ENCODE results near the gene NISCH. TPM values are rescaled to one million over a fixed set of nuclear protein-coding genes. Genes with fewer than 3 reads are reported as not detected.

NISCH gene
- total RNA-seq, 1 experiment from 2014 or later: 104 TPM

DNA sequence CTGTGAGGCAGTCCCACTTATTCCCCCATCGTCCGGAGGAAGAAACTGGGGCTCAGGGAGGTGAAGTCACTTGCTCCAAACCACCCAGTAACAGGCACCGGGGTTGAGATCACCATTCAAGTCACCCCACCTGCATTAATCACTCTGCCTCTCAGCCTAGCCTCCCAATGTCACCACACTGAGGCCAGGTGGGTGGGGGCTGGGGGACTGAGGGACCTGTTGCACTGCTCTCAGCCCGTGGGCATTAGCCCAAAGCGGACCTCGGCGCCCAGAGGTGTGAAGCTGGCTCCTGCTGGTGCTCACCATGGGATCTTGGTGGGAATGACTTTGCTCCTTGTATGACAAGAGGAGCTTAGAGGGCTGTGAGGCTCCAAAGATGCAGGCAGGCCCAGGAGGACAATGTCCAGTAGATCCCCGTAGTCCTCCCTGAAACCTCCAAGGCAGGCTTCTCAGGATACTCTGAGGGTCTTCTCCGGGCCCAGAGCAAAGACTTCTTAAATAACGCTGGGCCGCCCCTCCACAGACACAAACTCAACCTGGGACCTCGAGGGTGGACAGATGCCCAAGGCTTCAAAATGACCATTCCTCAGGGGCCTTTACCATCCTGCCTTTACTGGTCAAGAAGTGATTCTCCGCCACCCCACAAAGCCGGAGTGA lies 76.6 kb downstream of the NISCH start:
- Mint-ChIP-seq H3K4me3 (peak overlapping the region; percentile 77 to 86), H3K4me1 (peaks cover 24 to 25% of the 10 kb centered on the region in 2 experiments), H3K27ac (peak overlapping the region in 1 of 3 experiments; percentile 39; a peak in 1 of 7 replicates), H3K36me3 (ENCODE audit: insufficient read depth in 1 of 3, low read depth in 3 of 3) (peaks cover 15 to 34% (median 32%) of the 10 kb centered on the region in 3 experiments; a peak in 6 of 7 replicates), H3K27me3 (ENCODE audit: low read depth) (no peaks in the 10 kb centered on the region), H3K9me3 (no peaks in the 10 kb centered on the region)
- H3K27me3 ChIP-seq (ENCODE audit: insufficient read depth, low read length): no peaks in the 10 kb centered on the region
- H4K91ac ChIP-seq (ENCODE audit: insufficient read length, low read depth, low read length): no peak overlapping the region
- no CpG with 5 or more reads among the region's 14 CpGs for WGBS (ENCODE audit: extremely low coverage, insufficient read length, low lambda C conversion rate)
- TF ChIP-seq, protein P1, sequence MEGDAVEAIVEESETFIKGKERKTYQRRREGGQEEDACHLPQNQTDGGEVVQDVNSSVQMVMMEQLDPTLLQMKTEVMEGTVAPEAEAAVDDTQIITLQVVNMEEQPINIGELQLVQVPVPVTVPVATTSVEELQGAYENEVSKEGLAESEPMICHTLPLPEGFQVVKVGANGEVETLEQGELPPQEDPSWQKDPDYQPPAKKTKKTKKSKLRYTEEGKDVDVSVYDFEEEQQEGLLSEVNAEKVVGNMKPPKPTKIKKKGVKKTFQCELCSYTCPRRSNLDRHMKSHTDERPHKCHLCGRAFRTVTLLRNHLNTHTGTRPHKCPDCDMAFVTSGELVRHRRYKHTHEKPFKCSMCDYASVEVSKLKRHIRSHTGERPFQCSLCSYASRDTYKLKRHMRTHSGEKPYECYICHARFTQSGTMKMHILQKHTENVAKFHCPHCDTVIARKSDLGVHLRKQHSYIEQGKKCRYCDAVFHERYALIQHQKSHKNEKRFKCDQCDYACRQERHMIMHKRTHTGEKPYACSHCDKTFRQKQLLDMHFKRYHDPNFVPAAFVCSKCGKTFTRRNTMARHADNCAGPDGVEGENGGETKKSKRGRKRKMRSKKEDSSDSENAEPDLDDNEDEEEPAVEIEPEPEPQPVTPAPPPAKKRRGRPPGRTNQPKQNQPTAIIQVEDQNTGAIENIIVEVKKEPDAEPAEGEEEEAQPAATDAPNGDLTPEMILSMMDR (conservative IDR thresholded peaks at IDR 0.05): no peak
- no peak overlapping the region for H3K4ac ChIP-seq (ENCODE audit: low read depth, low read length)
- no peak for DNase-seq
- no peak overlapping the region for H2BK20ac ChIP-seq (ENCODE audit: low read depth, low read length, poor library complexity, severe bottlenecking)
- H3K9me3 ChIP-seq (ENCODE audit: control insufficient read depth, low read depth, low read length): no peaks in the 10 kb centered on the region
- H3T11ph ChIP-seq (ENCODE audit: low read length): no peak overlapping the region
- no peak overlapping the region for H2AFZ ChIP-seq (ENCODE audit: low read length)
- no peaks in the 10 kb centered on the region for H4K20me1 ChIP-seq (ENCODE audit: control insufficient read depth, insufficient read depth, insufficient read length)
- no peak overlapping the region for H2BK5ac ChIP-seq (ENCODE audit: insufficient read length, low read length)
- peaks cover 17% of the 10 kb centered on the region for H3K23me2 ChIP-seq (ENCODE audit: insufficient read length, low read depth, low read length, poor library complexity, severe bottlenecking)
- H3K9ac ChIP-seq (ENCODE audit: extremely low read depth, insufficient read length, low read length): no peak overlapping the region
- no peak overlapping the region for H2BK15ac ChIP-seq (ENCODE audit: low read depth, low read length)
- peak overlapping the region; percentile 45 for H3K4me2 ChIP-seq (ENCODE audit: insufficient read depth, insufficient read length, low read length)
- H3K23ac ChIP-seq (ENCODE audit: insufficient read length, low read depth, low read length): no peak overlapping the region
- no peak overlapping the region for H3K27ac ChIP-seq (ENCODE audit: insufficient read length, low read depth, low read length)
- H3K4me1 ChIP-seq (ENCODE audit: insufficient read depth, low read length): no peaks in the 10 kb centered on the region; the same call in 1 of the 2 replicates
- H3K79me2 ChIP-seq (ENCODE audit: insufficient read depth, low read length): peaks cover 3% of the 10 kb centered on the region; the same call in 1 of the 2 replicates
- H3K18ac ChIP-seq (ENCODE audit: insufficient read length, low read depth, low read length): no peak overlapping the region
- H2AK5ac ChIP-seq (ENCODE audit: insufficient read length, low read length): no peak overlapping the region
- H2BK120ac ChIP-seq (ENCODE audit: low read depth, low read length, poor library complexity, severe bottlenecking): no peak overlapping the region
- no peak overlapping the region for H2BK12ac ChIP-seq (ENCODE audit: insufficient read length, low read depth, low read length)
- H4K8ac ChIP-seq (replicated peaks; ENCODE audit: insufficient read length, low read depth, low read length): no peak overlapping the region
- H3K56ac ChIP-seq (ENCODE audit: insufficient read length, low read depth, low read length): no peak overlapping the region
- H3K14ac ChIP-seq (ENCODE audit: insufficient read depth, low read length): no peak overlapping the region
- no peak overlapping the region for H4K5ac ChIP-seq (ENCODE audit: insufficient read length, low read depth, low read length)
- no peaks in the 10 kb centered on the region for H3K79me1 ChIP-seq (ENCODE audit: insufficient read depth, low read depth, low read length, poor library complexity, severe bottlenecking)

All from H9 (cell line).